NCI-H1694 (cell line): ENCODE results near the gene GPALPP1.
"Not testable (repeated sequence)": the region's sequence is repeated elsewhere in the genome, so short reads cannot be mapped to it uniquely, and the experiment has no call there.

Experiments used
- DNase-seq: peaks from one replicate; lab custom pipeline; 2025; lab: John Stamatoyannopoulos, UW

GPALPP1 gene

GRCh38 chr13:45063261-45063860 lies 74.0 kb downstream of the GPALPP1 start:
- no peak for DNase-seq

DNA sequence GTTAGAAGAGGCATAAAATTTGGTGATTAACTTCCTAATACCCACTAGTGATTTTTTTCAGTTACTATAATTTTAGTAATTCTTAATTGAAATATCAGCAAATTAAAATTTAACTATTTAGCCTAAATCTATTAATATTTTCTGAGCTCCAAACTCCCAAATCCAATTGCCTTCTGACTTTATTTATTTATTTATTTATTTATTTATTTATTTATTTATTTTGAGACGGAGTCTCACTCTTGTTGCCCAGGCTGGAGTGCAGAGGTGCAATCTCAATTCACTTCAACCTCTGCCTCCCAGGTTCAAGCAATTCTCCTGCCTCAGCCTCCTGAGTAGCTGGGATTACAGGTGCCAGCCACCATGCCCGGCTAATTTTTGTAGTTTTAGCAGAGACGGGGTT lies 74.6 kb downstream of the GPALPP1 start:
- DNase-seq: not testable (repeated sequence)

DNA sequence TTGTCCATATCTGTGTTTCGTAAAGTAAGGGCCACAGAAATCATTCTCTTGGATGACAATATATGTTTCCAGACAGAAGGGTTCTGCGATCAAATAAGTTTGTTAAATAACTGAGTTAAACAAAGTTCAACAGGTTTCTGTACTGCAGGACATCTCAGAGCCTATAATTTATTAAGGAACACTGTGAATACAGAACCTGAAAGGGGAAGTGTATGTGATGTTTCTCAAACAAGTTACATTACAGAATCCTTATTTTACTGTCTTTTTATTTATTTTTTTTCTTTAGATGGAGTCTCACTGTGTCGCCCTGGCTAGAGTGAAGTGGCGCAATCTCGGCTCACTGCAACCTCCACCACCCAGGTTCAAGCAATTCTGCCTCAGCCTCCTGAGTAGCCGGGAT lies 75.6 kb downstream of the GPALPP1 start:
- no peak for DNase-seq

DNA sequence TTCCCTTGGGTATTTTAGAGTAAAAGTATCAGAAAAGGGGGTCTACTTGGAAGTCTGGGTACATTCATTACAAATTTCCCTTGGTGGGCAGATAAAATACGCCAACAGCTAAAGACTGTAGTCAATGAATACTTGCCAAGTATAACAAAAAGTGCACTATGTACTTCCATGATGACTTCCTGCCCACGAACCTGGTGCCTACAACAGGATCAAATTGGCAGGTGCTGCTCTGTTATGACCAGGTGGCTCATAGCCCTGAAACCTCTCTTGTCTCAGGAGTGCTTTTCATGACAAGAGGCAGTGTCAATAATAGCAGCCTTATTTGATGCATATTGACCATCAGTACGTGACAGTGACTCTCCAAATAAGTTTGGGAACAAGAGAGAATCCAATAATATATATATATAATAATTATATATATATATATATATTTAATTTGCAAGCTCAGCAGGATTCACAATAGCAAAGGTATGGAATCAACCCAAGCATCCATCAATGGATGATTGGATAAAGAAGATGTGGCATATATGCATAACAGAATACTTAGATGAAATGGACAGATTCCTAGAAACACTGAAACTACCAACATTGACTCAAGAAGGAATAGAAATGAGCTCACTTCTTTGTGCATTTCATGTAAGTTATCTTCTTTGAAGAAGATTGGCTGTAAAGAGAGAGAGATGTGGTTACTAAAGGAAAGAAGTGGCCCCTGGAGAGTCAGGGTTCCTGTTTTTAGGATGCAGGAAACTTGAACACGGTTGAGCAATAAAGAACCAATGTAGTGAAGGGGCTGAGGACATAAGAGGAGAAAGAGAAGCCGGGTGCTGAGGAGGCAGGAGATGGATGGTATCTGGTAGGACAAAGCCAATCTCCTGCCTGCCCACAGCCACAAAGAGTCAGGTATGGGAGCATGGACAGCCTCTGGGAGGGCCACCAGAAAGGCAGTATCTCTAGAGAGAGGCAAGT lies 79.0 kb downstream of the GPALPP1 start:
- DNase-seq: no peak

GRCh38 chr13:45073809-45074208 lies 84.5 kb downstream of the GPALPP1 start:
- DNase-seq: no peak

DNA sequence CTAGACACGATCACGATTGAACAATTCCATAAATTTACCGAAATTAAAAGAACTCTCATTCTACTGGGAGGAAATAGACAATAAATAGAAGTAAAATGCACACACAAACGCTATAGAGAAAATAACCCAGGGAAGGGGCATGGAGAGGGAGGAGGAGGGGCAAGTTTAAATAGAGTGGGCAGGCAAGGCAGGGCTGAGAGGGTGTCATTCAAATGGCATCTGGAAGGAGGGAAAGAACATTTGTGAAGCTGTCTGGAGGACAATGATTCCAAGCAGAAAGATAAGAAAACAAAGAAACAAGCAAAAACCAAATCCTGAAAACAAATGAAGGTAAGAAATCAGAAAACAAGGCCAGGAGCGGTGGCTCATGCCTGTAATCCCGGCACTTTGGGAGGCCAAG lies 85.4 kb downstream of the GPALPP1 start:
- DNase-seq: no peak

- DNase-seq: no peak
These were observed 88.7 kb downstream of the GPALPP1 start for GRCh38 chr13:45078003-45078402.
